ENCODE data around the gene GTSE1. TPM values are rescaled to one million over a fixed set of nuclear protein-coding genes. Genes with fewer than 3 reads are reported as not detected.

GTSE1 gene
- total and polyA plus RNA-seq, 2 experiments from 2014 or later: 6.1 to 8.0 TPM

GRCh38 chr22:46349238-46349637, 52.6 kb downstream of the GTSE1 start:
- Histone ChIP-seq H3K4me2 (ENCODE audit: unreplicated experiment) (no peak overlapping the region), H3F3A (ENCODE audit: insufficient read depth) (no peaks in the 10 kb centered on the region), H3K27me3 (replicated peaks; ENCODE audit: insufficient read depth) (no peaks in the 10 kb centered on the region), H3K9me2 (ENCODE audit: insufficient read depth) (no peaks in the 10 kb centered on the region), H3K27ac (no peak overlapping the region), H3K9me3 (ENCODE audit: low read depth) (no peaks in the 10 kb centered on the region), H3K4me3 (no peak overlapping the region), H3K9ac (no peak overlapping the region), H2AFZ (no peak overlapping the region), H3K36me3 (ENCODE audit: low read depth) (peaks cover 21% of the 10 kb centered on the region; the same call in 1 of the 2 replicates), H3K79me2 (ENCODE audit: insufficient read depth) (peaks cover 6% of the 10 kb centered on the region; the same call in 1 of the 2 replicates), H4K20me1 (ENCODE audit: insufficient read depth) (no peaks in the 10 kb centered on the region), H3K4me1 (ENCODE audit: insufficient read depth) (no peaks in the 10 kb centered on the region)
- 83 to 90% methylated on average over 18 of the region's 18 CpGs for WGBS, 2 experiments (ENCODE audit: low coverage in 1 of 2, low lambda C conversion rate in 2 of 2, missing lambda C conversion rate in 2 of 2)
- in situ Hi-C loops (cut with MboI): no loop called here
- DNase-seq: no peak
- no peak for TF ChIP-seq EZH2 (IDR thresholded peaks at IDR 0.05; ENCODE audit: insufficient read depth, poor library complexity, severe bottlenecking)
- no peak for TF ChIP-seq EZH2phosphoT487 (IDR thresholded peaks at IDR 0.05; ENCODE audit: insufficient read depth, low read depth)

- H3K4me3 ChIP-seq: no peak overlapping the region
- no peak overlapping the region for H3K27ac ChIP-seq
- H3K27me3 ChIP-seq (replicated peaks; ENCODE audit: insufficient read depth): no peaks in the 10 kb centered on the region
- H3K9ac ChIP-seq: no peak overlapping the region
- no peaks in the 10 kb centered on the region for H3F3A ChIP-seq (ENCODE audit: insufficient read depth)
- H2AFZ ChIP-seq: no peak overlapping the region
- TF ChIP-seq EZH2phosphoT487 (IDR thresholded peaks at IDR 0.05; ENCODE audit: insufficient read depth, low read depth) (no peak), EZH2 (IDR thresholded peaks at IDR 0.05; ENCODE audit: insufficient read depth, poor library complexity, severe bottlenecking) (no peak)
- no peak for DNase-seq
- WGBS, 2 experiments (ENCODE audit: low coverage in 1 of 2, low lambda C conversion rate in 2 of 2, missing lambda C conversion rate in 2 of 2): 71 to 74% methylated on average over 6 of the region's 6 CpGs
- no peaks in the 10 kb centered on the region for H3K9me2 ChIP-seq (ENCODE audit: insufficient read depth)
- H3K4me1 ChIP-seq (ENCODE audit: insufficient read depth): no peaks in the 10 kb centered on the region
- no peaks in the 10 kb centered on the region for H3K9me3 ChIP-seq (ENCODE audit: low read depth)
- peaks cover 21% of the 10 kb centered on the region; the same call in 1 of the 2 replicates for H3K36me3 ChIP-seq (ENCODE audit: low read depth)
- in situ Hi-C loops (cut with MboI): loop anchor here (10.0 kb wide), 1 partner anchor 195 kb away; no protein-coding TSS in a partner anchor
- peaks cover 2% of the 10 kb centered on the region; the same call in 1 of the 2 replicates for H3K79me2 ChIP-seq (ENCODE audit: insufficient read depth)
- H4K20me1 ChIP-seq (ENCODE audit: insufficient read depth): no peaks in the 10 kb centered on the region
- no peak overlapping the region for H3K4me2 ChIP-seq (ENCODE audit: unreplicated experiment)
These were observed 53.0 kb downstream of the GTSE1 start for GRCh38 chr22:46349681-46350080.

- Histone ChIP-seq H3K9me3 (ENCODE audit: low read depth) (no peaks in the 10 kb centered on the region), H4K20me1 (ENCODE audit: insufficient read depth) (no peaks in the 10 kb centered on the region), H3K4me3 (no peak overlapping the region), H3K27ac (no peak overlapping the region), H3K4me1 (ENCODE audit: insufficient read depth) (no peaks in the 10 kb centered on the region), H3K9ac (no peak overlapping the region), H3K36me3 (ENCODE audit: low read depth) (peaks cover 18% of the 10 kb centered on the region; the same call in 1 of the 2 replicates), H2AFZ (no peak overlapping the region), H3F3A (ENCODE audit: insufficient read depth) (no peaks in the 10 kb centered on the region), H3K79me2 (ENCODE audit: insufficient read depth) (no peaks in the 10 kb centered on the region; the same call in 1 of the 2 replicates), H3K4me2 (ENCODE audit: unreplicated experiment) (no peak overlapping the region), H3K27me3 (replicated peaks; ENCODE audit: insufficient read depth) (no peaks in the 10 kb centered on the region), H3K9me2 (ENCODE audit: insufficient read depth) (no peaks in the 10 kb centered on the region)
- in situ Hi-C loops (cut with MboI): loop anchor here (10.0 kb wide), 1 partner anchor 195 kb away; no protein-coding TSS in a partner anchor
- WGBS, 2 experiments (ENCODE audit: low coverage in 1 of 2, low lambda C conversion rate in 2 of 2, missing lambda C conversion rate in 2 of 2): 84% methylated on average over 7 of the region's 7 CpGs
- TF ChIP-seq EZH2phosphoT487 (IDR thresholded peaks at IDR 0.05; ENCODE audit: insufficient read depth, low read depth) (no peak), EZH2 (IDR thresholded peaks at IDR 0.05; ENCODE audit: insufficient read depth, poor library complexity, severe bottlenecking) (no peak)
- DNase-seq: no peak
These were observed 53.5 kb downstream of the GTSE1 start for GRCh38 chr22:46350121-46350520.

GRCh38 chr22:46350646-46351045, 54.0 kb downstream of the GTSE1 start:
- Histone ChIP-seq H3K4me3 (no peak overlapping the region), H3K27me3 (replicated peaks; ENCODE audit: insufficient read depth) (no peaks in the 10 kb centered on the region), H4K20me1 (ENCODE audit: insufficient read depth) (no peaks in the 10 kb centered on the region), H3K9ac (no peak overlapping the region), H3F3A (ENCODE audit: insufficient read depth) (no peaks in the 10 kb centered on the region), H3K27ac (no peak overlapping the region), H3K36me3 (ENCODE audit: low read depth) (peaks cover 13% of the 10 kb centered on the region; the same call in 1 of the 2 replicates), H3K79me2 (ENCODE audit: insufficient read depth) (no peaks in the 10 kb centered on the region; the same call in 1 of the 2 replicates), H3K9me3 (ENCODE audit: low read depth) (no peaks in the 10 kb centered on the region), H2AFZ (no peak overlapping the region), H3K4me1 (ENCODE audit: insufficient read depth) (no peaks in the 10 kb centered on the region), H3K9me2 (ENCODE audit: insufficient read depth) (no peaks in the 10 kb centered on the region), H3K4me2 (ENCODE audit: unreplicated experiment) (no peak overlapping the region)
- TF ChIP-seq EZH2 (IDR thresholded peaks at IDR 0.05; ENCODE audit: insufficient read depth, poor library complexity, severe bottlenecking) (no peak), EZH2phosphoT487 (IDR thresholded peaks at IDR 0.05; ENCODE audit: insufficient read depth, low read depth) (no peak)
- WGBS, 2 experiments (ENCODE audit: low coverage in 1 of 2, low lambda C conversion rate in 2 of 2, missing lambda C conversion rate in 2 of 2): 94% methylated on average over 20 of the region's 20 CpGs
- DNase-seq: no peak
- in situ Hi-C loops (cut with MboI): loop anchor here (10.0 kb wide), 1 partner anchor 194 kb away; no protein-coding TSS in a partner anchor
